Astrocyte of the cerebellum (primary cell): Measurements from ENCODE around the gene ANXA3.

Experiments used
- DNase-seq: peaks from one replicate; pipeline ENCODE4 v3.0.0-alpha.2; 2011; ENCODE audit warnings: low read depth
- H3K4me3 ChIP-seq: 2 replicates; pipeline ENCODE4 v1.5.1; 2011; ENCODE audit warnings: mild to moderate bottlenecking, low read depth, low read length, moderate library complexity
- in situ Hi-C: cut with HindIII; loops from 2 replicates; pipeline ENCODE4 v1.10.0; 2017; ENCODE audit warnings: low sequenced_read_pairs
- TF ChIP-seq, protein P1 (sequence below): IDR thresholded peaks from 2 replicates; pipeline ENCODE4 v1.5.1; 2012; ENCODE audit warnings: low read length, low read depth, moderate library complexity, mild to moderate bottlenecking; ENCODE audit errors: missing control alignments

Gene ANXA3

DNA sequence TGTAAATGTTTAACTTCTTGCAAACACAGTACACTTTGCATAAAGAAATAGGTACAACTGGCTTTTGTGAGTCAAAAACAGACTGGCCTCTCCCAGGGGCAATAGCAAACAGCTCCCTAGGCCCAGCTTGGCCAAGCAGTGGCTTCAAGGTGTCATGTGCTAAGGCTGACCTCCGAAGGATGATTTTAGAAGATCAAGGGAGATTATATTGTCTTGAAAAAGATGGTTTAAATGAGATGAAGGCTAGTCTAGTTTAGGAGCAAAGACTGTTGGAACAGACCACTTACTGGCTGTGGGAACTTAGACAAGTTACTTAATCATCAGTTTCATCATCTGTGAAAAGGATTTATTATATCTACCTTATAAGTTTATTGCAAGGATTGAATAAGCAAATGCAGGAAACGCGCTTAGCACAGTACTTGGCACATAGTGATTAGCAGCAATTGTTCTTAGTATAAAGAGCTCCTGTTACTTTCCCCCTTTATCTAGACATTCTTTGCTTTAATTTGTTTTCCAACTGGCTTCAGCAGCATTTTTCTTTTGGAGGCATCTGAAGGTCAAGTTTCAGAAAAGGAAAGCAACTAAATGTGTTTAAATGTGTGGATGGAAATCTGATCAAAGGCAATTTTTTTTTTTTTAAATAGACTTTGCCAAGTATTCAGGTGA lies 17.2 kb downstream of the ANXA3 start:
- in situ Hi-C loops = no loop called here
- TF ChIP-seq, protein P1, sequence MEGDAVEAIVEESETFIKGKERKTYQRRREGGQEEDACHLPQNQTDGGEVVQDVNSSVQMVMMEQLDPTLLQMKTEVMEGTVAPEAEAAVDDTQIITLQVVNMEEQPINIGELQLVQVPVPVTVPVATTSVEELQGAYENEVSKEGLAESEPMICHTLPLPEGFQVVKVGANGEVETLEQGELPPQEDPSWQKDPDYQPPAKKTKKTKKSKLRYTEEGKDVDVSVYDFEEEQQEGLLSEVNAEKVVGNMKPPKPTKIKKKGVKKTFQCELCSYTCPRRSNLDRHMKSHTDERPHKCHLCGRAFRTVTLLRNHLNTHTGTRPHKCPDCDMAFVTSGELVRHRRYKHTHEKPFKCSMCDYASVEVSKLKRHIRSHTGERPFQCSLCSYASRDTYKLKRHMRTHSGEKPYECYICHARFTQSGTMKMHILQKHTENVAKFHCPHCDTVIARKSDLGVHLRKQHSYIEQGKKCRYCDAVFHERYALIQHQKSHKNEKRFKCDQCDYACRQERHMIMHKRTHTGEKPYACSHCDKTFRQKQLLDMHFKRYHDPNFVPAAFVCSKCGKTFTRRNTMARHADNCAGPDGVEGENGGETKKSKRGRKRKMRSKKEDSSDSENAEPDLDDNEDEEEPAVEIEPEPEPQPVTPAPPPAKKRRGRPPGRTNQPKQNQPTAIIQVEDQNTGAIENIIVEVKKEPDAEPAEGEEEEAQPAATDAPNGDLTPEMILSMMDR = no peak
- H3K4me3 ChIP-seq = no peak overlapping the region

DNA sequence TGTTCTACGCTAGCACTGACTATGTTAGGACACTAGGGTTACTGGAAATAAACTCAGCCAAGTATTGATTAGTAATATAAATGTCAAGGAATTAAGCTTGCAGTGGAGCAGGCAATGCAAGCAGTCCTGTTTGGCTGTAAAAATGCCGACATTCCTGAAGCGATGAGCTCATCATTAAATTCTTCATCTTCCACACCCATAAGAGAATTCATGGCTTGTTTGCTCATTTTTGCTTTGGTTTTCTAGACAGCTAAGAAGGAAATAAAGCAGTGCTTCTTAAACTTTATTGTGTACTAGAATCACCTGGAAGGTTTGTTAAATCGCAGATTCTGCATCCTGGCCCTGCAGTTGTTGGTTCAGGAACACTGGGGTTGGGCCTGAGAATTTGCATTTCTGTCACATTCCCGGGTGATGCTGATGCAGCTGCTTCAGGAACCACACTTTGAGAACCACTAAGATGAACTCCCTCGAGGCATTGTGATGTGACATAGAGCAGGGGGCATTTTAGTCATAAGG lies 17.8 kb downstream of the ANXA3 start:
- peak; percentile 67 for DNase-seq

More for the DNA sequence above, 17.2 kb downstream of the ANXA3 start:
- no peak for DNase-seq

DNA sequence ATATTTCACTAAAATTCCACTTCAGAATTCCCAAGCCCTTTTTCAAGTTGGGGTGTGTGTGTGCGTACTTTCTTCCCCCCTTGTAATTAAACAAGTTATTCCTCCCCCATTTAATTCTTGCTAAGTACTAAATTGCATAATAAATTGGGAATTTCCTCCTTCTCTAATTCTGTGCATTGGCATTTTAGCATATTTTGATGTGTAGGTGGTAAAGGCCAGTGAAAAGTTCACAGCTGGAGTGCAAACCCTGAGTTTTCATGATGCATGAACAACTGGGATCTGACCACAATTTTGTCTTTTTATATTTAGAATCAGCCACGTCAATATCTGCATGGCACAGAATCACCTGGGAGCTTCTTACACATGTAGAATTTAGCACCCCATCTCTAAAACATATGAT lies 18.5 kb downstream of the ANXA3 start:
- in situ Hi-C loops = no loop called here
- no peak for DNase-seq
- TF ChIP-seq, protein P1 = no peak

More for the DNA sequence above, 17.8 kb downstream of the ANXA3 start:
- in situ Hi-C loops = no loop called here
- no peak overlapping the region for H3K4me3 ChIP-seq
- TF ChIP-seq, protein P1 = no peak

DNA sequence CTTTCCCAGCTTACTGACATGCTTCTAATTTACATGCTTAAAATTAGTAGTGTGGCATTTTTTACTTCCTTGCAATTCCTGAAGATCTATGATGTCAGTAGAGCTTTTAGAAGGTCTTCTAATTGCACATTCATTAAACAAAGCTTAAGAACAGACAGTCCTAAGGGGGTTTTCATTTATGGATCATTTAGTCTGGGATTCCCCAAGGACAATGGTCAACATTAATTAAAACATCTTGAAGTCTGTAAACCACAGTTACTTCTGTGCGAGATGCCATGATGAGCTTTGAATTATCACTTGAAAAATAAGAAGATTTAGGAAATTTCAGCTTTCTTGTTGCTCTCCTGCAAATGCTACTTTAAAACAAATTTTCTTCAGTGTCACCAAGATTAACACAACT lies 20.2 kb downstream of the ANXA3 start:
- TF ChIP-seq, protein P1 = no peak
- H3K4me3 ChIP-seq = no peak overlapping the region
- no peak for DNase-seq
- in situ Hi-C loops = no loop called here

More for the DNA sequence above, 18.5 kb downstream of the ANXA3 start:
- H3K4me3 ChIP-seq = no peak overlapping the region

DNA sequence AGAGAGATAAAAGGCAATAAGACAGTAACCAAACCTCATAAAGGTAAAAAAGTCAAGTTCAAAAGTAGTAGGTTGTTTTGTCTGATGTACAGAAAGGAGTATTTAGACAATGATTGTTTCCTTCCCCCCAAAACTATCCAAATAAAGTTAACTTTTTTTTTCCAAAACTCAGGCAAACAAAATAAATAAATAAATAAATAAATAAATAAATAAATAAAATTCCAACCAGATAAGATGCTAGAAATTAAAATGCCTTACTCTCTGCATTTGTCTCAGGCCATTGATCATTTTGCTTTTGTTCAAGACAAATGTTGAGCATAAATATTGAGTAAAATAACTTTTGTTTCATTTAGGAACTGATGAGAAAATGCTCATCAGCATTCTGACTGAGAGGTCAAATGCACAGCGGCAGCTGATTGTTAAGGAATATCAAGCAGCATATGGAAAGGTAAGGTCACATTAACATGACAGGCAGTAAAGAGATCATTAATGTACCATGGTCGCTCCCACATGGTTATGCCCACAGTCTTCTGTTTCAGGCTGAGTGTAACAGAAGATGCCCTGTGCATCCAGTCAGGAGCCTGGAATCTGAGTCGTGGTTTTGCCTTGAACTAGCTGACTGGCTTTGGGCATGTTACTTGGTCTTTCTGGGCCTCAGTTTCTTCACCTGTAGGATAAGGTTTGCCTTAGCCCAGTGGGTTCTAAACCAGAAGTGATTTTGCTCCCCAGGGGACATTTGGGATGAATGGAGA lies 27.3 kb downstream of the ANXA3 start:
- in situ Hi-C loops = no loop called here
- TF ChIP-seq, protein P1 = no peak
- no peak overlapping the region for H3K4me3 ChIP-seq
- no peak for DNase-seq

DNA sequence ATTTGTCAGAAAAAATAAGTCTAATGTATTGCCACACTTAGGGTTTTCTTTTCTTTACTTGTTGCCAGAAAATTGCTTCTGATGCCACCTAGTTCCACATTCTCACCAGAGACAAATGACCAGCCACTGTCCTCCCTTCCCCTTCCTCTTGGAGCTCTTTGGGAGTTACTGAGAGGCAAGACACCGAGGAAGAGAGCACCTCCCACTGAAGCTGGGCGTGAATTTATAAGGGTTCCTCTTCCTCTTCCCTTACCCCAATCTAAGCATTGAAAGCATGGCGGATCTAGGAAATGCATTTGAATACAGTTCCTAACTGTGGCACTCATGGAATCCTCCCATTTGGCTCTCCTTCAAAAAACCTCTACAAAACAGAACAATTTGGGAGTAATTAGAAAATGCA lies 30.0 kb downstream of the ANXA3 start:
- DNase-seq = no peak
- H3K4me3 ChIP-seq = no peak overlapping the region
- in situ Hi-C loops = no loop called here
- TF ChIP-seq, protein P1 = no peak
